GM19043 (cell line): ENCODE results near the gene TEX53.
A peak's percentile ranks its signal among the peaks of the same experiment; 100 is the strongest.

Source experiments
- ATAC-seq: cut with Tn5 transposase; IDR thresholded peaks from one replicate; pipeline ENCODE4 v1.9.1; 2021; ENCODE audit warnings: low read depth; ENCODE audit not compliant: unreplicated experiment

The TEX53 gene

DNA sequence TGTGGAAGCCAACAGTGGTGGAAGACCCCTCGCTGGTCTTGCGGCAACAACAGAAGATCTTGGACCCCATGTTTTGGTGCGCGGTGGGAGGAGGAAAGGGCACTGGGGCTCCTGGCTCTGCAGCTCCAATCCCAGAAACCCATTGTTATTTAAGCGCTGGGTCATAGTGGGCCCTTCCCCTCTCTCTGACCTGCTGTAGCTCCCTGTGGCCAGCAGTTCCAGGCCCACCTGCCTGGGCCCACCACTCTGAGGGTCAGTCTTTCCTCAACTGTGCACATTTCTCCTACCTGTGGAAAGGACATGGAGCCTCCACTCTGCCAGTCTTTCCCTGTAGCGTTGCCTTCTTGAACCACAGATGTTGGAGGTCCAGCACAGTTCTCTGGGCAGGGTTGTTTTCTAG lies at the start of gene TEX53:
TSS of gene TEX53 (minus strand) at position 101 of the 400 bp plus-strand sequence. CDS start at position 70, 31 bp downstream.
- no peak for ATAC-seq

GRCh38 chr9:114706711-114707110 lies 49.1 kb upstream of the TEX53 start:
- ATAC-seq = no peak

GRCh38 chr9:114701988-114702387 lies 44.4 kb upstream of the TEX53 start:
- ATAC-seq = no peak

GRCh38 chr9:114697951-114698351 lies 40.3 kb upstream of the TEX53 start:
- no peak for ATAC-seq

- ATAC-seq = peak; percentile 60
These were observed 39.4 kb upstream of the TEX53 start for GRCh38 chr9:114696814-114697544.

DNA sequence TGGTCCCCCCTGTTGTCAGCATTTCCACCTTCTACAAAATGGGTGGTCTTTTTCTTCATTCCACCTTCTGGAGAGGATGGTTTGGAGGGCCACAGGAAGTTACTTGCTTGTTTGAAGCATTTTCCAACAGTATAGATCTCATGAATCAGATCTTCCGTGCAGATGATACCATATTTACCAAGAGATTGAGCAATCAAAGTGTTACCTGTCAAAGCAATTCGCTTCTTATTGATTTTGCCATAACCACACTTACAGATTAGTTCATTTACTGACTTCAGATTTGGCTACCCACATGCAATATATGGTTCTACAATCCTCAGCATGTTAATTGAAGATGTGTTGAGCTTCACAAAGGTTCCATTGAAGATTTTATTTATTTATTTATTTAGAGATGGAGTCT lies 38.3 kb upstream of the TEX53 start:
- ATAC-seq = no peak

GRCh38 chr9:114694719-114695269 lies 37.2 kb upstream of the TEX53 start:
- peak; percentile 28 for ATAC-seq

DNA sequence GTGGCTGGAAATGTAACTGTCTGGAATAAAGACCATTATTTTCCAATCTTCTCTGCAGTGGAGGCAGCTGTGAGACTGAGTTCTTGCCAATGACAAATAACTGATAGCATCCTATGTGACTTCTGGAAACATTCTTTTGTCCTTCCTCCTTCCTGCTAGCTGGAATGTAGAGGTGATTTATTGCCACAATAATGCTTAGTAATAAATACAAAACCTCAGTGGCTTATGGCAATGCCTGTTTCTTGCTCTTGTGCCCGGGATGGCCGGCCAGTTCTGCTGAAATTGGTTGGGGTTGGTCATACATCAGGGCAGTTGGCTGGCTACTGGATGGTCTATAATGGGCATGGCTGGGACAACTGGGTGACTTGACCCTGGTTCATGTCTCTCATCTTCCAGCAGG lies 36.5 kb upstream of the TEX53 start:
- no peak for ATAC-seq

GRCh38 chr9:114693248-114693855 lies 35.7 kb upstream of the TEX53 start:
- ATAC-seq = no peak

GRCh38 chr9:114691956-114692295 lies 34.3 kb upstream of the TEX53 start:
- ATAC-seq = no peak

DNA sequence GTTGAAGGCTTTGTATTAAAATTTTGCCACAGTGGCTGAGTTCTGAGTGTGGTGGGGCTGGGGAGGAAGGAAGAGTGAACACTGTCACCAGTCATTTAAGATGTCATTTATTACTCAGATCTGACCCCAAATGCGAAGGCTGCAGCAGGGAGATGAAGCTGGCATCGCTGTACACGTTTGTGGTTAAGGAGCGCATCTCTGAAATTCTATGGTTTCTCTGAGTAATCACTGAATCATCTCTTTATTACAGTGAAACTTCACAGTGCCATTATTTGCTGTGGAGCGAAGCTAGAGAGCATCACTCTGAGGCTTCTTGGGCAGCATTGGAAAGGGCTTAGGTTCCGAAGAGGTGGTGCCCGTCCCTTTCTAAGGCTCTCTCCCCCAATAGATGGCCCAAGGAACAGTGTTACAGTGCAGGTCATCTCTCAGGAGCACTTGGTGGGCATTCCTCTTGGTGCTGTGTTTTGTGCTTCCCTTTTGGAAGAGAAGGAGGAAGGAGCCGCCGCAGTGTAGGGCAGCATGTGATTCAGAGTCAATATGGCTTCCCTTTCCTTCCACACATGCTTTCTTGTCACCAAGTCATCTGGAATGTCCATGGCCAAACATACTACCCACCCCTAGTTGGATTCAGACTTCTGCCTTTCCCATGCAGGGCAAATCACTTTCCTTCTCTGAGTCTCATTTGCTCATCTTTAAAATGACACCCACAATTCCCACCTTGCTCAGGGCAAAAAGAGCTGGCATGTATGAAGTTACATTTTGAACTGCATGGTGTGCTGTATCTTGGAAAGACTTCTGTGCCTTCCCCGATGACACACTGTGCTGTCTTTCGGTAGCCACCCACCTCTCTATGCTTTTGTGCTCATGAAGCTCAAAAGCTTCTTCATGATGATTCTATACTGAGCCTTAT lies 33.7 kb upstream of the TEX53 start:
- ATAC-seq = no peak

DNA sequence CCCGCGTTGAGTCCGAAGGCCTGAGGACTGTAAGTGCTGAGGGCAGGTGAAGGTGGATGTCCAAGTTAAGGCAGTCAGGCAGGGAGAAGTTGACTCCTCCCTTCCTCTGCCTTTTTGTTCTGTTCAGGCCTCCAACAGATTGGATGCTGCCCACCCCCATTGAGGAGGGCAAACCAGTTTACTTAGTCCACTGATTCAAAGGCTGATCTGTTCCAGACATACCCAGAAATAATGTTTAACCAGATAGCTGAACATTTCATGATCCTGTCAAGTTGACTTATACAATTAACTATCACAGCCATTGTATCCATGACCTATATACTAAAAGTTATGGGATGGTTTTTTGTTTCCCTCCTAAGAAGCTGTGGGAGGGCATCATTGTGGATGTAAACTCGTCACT lies 32.7 kb upstream of the TEX53 start:
- ATAC-seq = no peak

DNA sequence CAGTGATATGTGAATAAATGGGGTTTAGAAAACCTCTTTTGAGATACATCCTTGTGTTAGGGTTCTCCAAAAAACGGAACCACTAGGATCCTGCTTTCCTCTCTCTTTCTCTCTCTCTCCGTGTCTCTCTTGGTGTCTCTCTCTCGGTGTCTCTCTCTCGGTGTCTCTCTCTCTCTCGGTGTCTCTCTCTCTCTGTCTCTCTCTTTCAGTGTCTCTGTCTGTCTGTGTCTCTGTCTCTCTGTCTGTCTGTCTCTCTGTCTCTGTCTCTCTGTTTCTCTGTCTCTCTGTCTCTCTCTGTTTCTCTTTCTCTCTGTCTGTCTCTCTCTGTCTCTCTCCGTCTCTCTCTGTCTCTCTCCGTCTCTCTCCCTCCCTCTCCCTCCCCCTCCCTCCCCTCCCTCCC lies 32.2 kb upstream of the TEX53 start:
- ATAC-seq = no peak

DNA sequence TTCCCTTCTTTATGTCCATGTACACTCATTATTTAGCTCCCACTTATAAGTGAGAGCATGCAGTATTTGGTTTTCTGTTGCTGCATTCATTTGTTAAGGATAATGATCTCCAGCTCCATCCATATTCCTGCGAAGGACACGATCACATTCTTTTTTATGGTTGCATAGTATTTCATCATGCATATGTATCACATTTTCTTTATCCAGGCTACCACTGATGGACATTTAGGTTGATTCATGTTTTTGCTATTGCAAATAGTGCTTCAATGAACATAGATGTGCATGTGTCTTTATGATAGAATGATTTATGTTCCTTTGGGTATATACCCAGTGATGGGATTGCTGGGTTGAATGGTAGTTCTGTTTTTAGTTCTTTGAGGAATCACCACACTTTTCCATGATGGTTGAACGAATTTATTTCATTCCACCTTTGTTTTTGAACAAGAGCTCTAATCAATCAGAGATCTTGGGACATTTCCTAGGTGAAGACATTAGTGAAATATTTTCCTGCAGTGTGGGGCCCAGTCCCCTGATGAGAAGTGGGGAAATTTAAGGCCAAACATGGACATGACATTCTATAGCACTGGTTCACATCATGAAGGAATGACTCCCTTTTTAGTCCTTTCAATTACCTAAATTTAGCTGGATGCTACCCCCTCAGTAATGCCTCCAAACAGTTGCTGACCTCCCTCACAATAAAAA lies 31.5 kb upstream of the TEX53 start:
- ATAC-seq = no peak

GRCh38 chr9:114688379-114688778 lies 30.8 kb upstream of the TEX53 start:
- no peak for ATAC-seq

DNA sequence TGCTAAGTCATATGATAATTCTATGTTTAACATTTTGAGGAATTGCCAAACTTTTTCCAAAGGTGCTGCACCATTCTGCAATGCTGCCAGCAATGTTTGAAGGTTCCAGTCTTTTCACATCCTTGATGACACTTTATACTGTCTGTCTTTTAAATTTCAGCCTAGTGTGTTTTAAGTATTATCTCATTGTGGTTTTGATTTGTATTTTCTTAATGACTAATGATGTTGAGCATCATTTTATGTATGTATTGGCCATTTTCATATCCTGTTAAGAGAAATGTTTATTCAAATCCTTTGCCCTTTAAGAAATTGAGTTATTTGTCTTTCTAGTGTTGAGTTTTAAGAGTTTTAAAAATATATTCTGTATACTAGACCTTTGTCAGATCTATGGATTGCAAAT lies 29.4 kb upstream of the TEX53 start:
- no peak for ATAC-seq

GRCh38 chr9:114685951-114686350 lies 28.3 kb upstream of the TEX53 start:
- no peak for ATAC-seq

DNA sequence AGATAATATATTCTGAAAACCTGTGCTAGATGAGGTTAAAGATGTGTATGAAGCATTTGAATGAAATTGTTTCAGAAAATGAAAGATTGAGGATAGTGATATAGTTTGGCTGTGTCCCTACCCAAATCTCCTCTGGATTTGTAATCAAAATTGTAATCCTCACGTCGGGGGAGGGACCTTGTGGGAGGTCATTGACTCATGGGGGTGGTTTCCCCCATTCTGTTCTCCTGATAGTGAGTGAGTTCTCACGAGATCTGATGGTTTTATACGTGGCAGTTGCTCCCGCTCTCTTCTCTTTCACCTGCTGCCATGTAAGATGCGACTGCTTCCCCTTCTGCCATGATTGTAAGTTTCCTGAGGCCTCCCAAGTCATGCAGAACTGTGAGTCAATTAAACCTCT lies 26.4 kb upstream of the TEX53 start:
- ATAC-seq = no peak

DNA sequence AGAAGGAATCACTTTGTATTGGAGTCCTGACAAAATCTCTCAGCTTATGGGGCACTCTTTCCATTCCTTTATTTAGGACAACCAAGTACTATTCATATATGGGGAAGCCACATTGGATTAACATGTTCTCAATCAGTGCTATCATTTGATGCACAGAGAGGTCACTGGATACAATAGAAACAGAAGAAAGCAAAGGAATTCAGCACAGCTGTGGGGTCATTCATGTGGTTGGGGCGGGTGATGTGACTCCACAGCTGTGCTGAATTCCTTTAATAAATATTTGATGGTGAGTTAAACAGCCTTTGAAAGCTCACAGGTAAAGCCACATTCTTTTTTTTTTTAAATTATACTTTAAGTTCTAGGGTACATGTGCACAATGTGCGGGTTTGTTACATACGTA lies 25.2 kb upstream of the TEX53 start:
- ATAC-seq = no peak

DNA sequence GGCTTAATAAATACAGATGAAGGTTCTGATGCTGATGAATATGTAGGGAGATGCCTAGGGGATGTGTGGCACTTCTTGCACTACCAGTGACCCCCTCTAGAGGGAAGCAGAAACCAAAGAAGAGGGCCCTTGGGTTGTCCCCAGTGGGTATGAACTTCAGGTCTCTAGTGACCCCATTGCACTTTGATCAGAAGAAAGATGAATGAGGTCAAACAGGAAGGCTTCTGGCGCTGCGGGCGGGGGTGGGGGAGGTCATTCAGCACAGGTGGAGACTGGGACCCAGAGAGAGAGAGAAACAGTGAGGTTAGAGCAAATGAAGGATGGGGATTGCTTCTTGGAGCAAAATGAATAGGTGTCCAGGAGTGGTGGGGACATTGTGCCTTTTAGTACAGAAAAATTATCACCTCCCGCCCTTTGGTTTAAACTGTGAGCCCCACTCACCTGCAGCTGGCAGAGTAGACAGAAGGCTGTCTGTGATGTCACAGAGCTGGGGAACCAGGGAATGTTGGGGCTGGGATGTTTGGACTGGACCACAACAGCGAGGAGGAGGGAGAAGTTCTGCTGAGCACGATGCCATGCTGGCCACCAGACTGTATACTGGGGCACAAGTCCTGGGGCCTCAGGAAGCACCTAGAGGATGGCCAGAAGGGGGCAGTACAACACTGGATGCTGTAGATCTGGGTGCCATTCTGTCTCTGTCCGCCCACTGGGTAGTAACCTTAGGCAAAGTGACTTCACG lies 24.2 kb upstream of the TEX53 start, which contains the start of gene TEX48:
TSS of gene TEX48 (minus strand) at position 599 of the 739 bp plus-strand sequence. CDS start 10,469 bp downstream, outside the sequence.
- peak; percentile 75 for ATAC-seq
